HUES48 (cell line): ENCODE data around the gene FLCN.

ENCODE experiments used
- H3K27ac ChIP-seq: one replicate; pipeline ENCODE4 v1.7.0; 2013; ENCODE audit warnings: low read depth, low read length, inconsistent platforms
- H3K27me3 ChIP-seq: 2 replicates; pipeline ENCODE4 v1.6.1; 2013; ENCODE audit warnings: mild to moderate bottlenecking, low read length; ENCODE audit not compliant: control insufficient read depth, insufficient read depth
- H3K36me3 ChIP-seq: 2 replicates; pipeline ENCODE4 v1.6.1; 2013; ENCODE audit warnings: low read length; ENCODE audit not compliant: control insufficient read depth, insufficient read depth
- H3K4me1 ChIP-seq: 2 replicates; pipeline ENCODE4 v1.6.1; 2013; ENCODE audit warnings: mild to moderate bottlenecking, low read length; ENCODE audit not compliant: control insufficient read depth, insufficient read depth
- H3K4me3 ChIP-seq: 2 replicates; pipeline ENCODE4 v1.5.1; 2013; ENCODE audit warnings: mild to moderate bottlenecking, low read depth, low read length
- H3K9ac ChIP-seq: 2 replicates; pipeline ENCODE4 v1.6.1; 2013; ENCODE audit warnings: mild to moderate bottlenecking, low read depth, low read length, moderate library complexity
- H3K9me3 ChIP-seq: 2 replicates; pipeline ENCODE4 v1.6.1; 2013; ENCODE audit warnings: low read length; ENCODE audit not compliant: control insufficient read depth, insufficient read depth

Gene FLCN

GRCh38 chr17:17182598-17183136 lies 54.3 kb downstream of the FLCN start:
- H3K9me3 ChIP-seq: no peaks in the 10 kb centered on the region
- H3K27me3 ChIP-seq: no peaks in the 10 kb centered on the region
- no peak overlapping the region for H3K9ac ChIP-seq
- H3K36me3 ChIP-seq: peaks cover 54% of the 10 kb centered on the region
- no peak overlapping the region for H3K4me3 ChIP-seq
- no peak overlapping the region for H3K27ac ChIP-seq
- no peaks in the 10 kb centered on the region for H3K4me1 ChIP-seq

- Histone ChIP-seq H3K9me3 (no peaks in the 10 kb centered on the region), H3K27ac (no peak overlapping the region), H3K27me3 (no peaks in the 10 kb centered on the region), H3K4me3 (no peak overlapping the region), H3K9ac (no peak overlapping the region), H3K36me3 (peaks cover 62% of the 10 kb centered on the region), H3K4me1 (no peaks in the 10 kb centered on the region)
Observed at GRCh38 chr17:17181666-17182597, 55.0 kb downstream of the FLCN start.

GRCh38 chr17:17180741-17181525 lies 56.0 kb downstream of the FLCN start:
- peaks cover 72% of the 10 kb centered on the region for H3K36me3 ChIP-seq
- no peaks in the 10 kb centered on the region for H3K4me1 ChIP-seq
- H3K9me3 ChIP-seq: no peaks in the 10 kb centered on the region
- H3K27ac ChIP-seq: no peak overlapping the region
- no peaks in the 10 kb centered on the region for H3K27me3 ChIP-seq
- H3K4me3 ChIP-seq: no peak overlapping the region
- no peak overlapping the region for H3K9ac ChIP-seq

GRCh38 chr17:17180141-17180603 lies 56.8 kb downstream of the FLCN start:
- Histone ChIP-seq H3K4me1 (no peaks in the 10 kb centered on the region), H3K4me3 (no peak overlapping the region), H3K36me3 (peaks cover 79% of the 10 kb centered on the region), H3K27ac (no peak overlapping the region), H3K27me3 (no peaks in the 10 kb centered on the region), H3K9ac (no peak overlapping the region), H3K9me3 (no peaks in the 10 kb centered on the region)

DNA sequence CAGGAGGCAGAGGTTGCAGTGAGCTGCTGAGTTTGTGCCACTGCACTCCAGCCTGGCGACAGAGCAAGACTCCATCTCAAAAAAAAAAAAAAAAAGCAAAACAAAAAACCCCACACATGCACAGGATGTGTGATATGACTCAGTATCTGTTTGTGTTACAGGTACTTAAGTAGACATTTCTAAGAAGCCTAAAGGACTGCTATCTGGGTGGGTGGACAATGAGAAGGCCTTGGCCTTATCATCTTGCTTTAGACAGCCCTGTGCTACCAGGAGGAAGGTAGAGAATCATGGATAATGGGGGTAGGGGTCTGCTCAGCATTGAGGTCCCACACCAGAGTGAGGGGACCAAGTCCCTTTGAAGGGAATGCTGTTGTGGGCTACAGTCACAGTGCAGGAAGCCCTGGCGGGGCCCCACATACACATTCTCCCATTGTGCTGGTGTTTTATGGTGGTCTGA lies 57.6 kb downstream of the FLCN start:
- Histone ChIP-seq H3K27ac (no peak overlapping the region), H3K9me3 (no peaks in the 10 kb centered on the region), H3K27me3 (no peaks in the 10 kb centered on the region), H3K4me1 (no peaks in the 10 kb centered on the region), H3K9ac (no peak overlapping the region), H3K36me3 (peaks cover 84% of the 10 kb centered on the region), H3K4me3 (no peak overlapping the region)

- Histone ChIP-seq H3K27me3 (no peaks in the 10 kb centered on the region), H3K9me3 (no peaks in the 10 kb centered on the region), H3K4me3 (no peak overlapping the region), H3K27ac (no peak overlapping the region), H3K4me1 (no peaks in the 10 kb centered on the region; the same call in 1 of the 2 replicates), H3K36me3 (peaks cover 86% of the 10 kb centered on the region), H3K9ac (no peak overlapping the region)
Observed at GRCh38 chr17:17177176-17177575, 59.8 kb downstream of the FLCN start.

DNA sequence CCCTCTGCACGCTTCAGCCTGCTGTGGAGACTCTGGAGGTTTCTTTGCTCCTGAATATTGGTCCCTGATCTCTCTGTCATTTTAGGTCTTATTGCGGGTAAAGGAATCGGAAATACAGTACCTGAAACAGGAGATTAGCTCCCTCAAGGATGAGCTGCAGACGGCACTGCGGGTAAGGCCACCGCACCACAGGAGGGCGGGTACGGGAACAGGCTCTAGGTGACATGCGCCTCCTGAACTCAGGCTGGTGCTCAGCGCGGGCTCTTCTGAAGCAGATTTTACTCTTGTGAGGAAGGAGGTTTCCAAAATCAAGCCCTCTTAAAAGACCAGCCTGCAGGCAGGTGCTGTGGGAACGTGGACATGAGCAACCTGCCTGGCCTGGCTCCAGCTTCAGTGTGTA lies 60.6 kb downstream of the FLCN start:
- no peaks in the 10 kb centered on the region; the same call in 1 of the 2 replicates for H3K4me1 ChIP-seq
- no peaks in the 10 kb centered on the region for H3K9me3 ChIP-seq
- no peak overlapping the region for H3K4me3 ChIP-seq
- no peak overlapping the region for H3K9ac ChIP-seq
- H3K27ac ChIP-seq: no peak overlapping the region
- H3K27me3 ChIP-seq: no peaks in the 10 kb centered on the region
- H3K36me3 ChIP-seq: peaks cover 85% of the 10 kb centered on the region

- Histone ChIP-seq H3K9me3 (no peaks in the 10 kb centered on the region), H3K4me3 (no peak overlapping the region), H3K4me1 (no peaks in the 10 kb centered on the region; the same call in 1 of the 2 replicates), H3K9ac (no peak overlapping the region), H3K36me3 (peaks cover 81% of the 10 kb centered on the region), H3K27ac (no peak overlapping the region), H3K27me3 (no peaks in the 10 kb centered on the region)
Observed at GRCh38 chr17:17175917-17176316, 61.1 kb downstream of the FLCN start.

DNA sequence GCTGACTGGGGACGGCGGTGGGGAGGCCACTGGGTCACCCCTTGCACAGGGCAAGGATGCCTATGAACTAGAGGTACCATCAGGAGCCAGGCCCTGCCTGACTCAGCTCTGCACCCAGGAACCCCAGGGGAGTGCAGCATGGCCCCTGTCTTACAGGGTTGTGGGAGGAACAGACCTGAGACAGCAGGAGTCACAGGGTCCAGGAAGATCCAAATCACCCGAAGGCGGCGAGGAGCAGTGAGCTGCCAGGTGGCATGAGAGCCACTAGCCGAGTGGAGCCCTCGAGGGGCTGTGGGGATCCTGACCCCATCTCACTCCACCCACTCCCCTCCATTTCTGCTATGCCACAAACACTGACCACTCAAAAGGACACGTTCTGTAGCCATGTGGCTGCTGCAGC lies 61.6 kb downstream of the FLCN start:
- no peak overlapping the region for H3K27ac ChIP-seq
- no peaks in the 10 kb centered on the region for H3K27me3 ChIP-seq
- no peaks in the 10 kb centered on the region for H3K9me3 ChIP-seq
- H3K36me3 ChIP-seq: peaks cover 75% of the 10 kb centered on the region
- no peak overlapping the region for H3K9ac ChIP-seq
- no peak overlapping the region for H3K4me3 ChIP-seq
- no peaks in the 10 kb centered on the region; the same call in 1 of the 2 replicates for H3K4me1 ChIP-seq

DNA sequence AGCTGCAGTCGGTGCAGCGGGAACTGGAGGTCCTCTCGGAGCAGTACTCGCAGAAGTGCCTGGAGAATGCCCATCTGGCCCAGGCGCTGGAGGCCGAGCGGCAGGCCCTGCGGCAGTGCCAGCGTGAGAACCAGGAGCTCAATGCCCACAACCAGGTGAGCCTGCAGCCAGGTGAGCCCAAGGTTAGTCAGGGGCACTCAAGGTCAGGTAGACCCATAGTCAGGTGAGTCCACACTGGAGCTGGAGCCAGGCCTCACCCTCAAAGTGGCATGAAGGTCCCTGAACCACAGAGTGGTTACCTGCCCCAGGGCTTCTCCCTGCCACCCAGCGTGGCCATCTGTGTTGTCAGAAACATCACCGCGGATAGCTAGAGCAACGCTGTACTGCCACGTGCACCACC lies 63.0 kb downstream of the FLCN start:
- H3K27me3 ChIP-seq: no peaks in the 10 kb centered on the region
- no peak overlapping the region for H3K4me3 ChIP-seq
- no peaks in the 10 kb centered on the region for H3K9me3 ChIP-seq
- H3K4me1 ChIP-seq: no peaks in the 10 kb centered on the region; the same call in 1 of the 2 replicates
- no peak overlapping the region for H3K9ac ChIP-seq
- peaks cover 65% of the 10 kb centered on the region for H3K36me3 ChIP-seq
- no peak overlapping the region for H3K27ac ChIP-seq
